ENCODE results near the gene NAV3.

NAV3 gene

GRCh38 chr12:77928078-77928477 is 97.4 kb downstream of the NAV3 start:
- H3K4me2 ChIP-seq = no peak overlapping the region
- H3K27ac ChIP-seq = no peak overlapping the region
- no peak overlapping the region for H3K4me3 ChIP-seq
- no peak overlapping the region for H3K9ac ChIP-seq
- H3K4me1 ChIP-seq = no peaks in the 10 kb centered on the region
- TF ChIP-seq Cebpa-rat (IDR thresholded peaks at IDR 0.05) = no peak
- no peaks in the 10 kb centered on the region for H3K9me3 ChIP-seq (replicated peaks in 1 of 11)
- no peaks in the 10 kb centered on the region for H4K20me1 ChIP-seq
- H3K36me3 ChIP-seq = no peaks in the 10 kb centered on the region
- H3K27me3 ChIP-seq = no peaks in the 10 kb centered on the region

GRCh38 chr12:77932216-77932615 is 101.5 kb downstream of the NAV3 start:
- Histone ChIP-seq H3K27me3 (no peaks in the 10 kb centered on the region), H3K9me3 (replicated peaks in 1 of 11) (no peaks in the 10 kb centered on the region), H3K4me3 (no peak overlapping the region), H3K27ac (no peak overlapping the region), H3K36me3 (no peaks in the 10 kb centered on the region), H4K20me1 (no peaks in the 10 kb centered on the region), H3K4me2 (no peak overlapping the region), H3K4me1 (no peaks in the 10 kb centered on the region), H3K9ac (no peak overlapping the region)
- TF ChIP-seq Cebpa-rat (IDR thresholded peaks at IDR 0.05) = no peak

DNA sequence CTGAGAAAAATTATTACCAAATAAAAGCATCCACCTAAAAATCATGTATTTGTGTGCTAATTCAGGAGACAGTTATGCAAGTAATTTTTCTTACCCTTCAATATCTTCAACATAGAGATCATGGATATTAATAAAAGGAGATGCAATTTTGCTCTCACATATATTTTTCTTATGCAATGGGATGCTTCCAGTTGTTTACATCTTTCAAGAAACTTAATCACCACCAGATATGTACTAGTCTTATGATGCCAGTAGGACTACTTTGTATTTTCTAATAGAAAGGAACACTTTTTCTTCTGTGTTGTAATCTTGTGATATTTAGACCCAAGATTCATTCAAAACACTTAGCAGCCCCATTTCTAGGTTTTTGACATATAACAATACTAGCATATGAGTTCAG is 107.6 kb downstream of the NAV3 start:
- no peak overlapping the region for H3K4me3 ChIP-seq
- no peaks in the 10 kb centered on the region for H3K36me3 ChIP-seq
- H3K4me2 ChIP-seq = no peak overlapping the region
- no peaks in the 10 kb centered on the region for H3K9me3 ChIP-seq (replicated peaks in 1 of 11)
- H4K20me1 ChIP-seq = no peaks in the 10 kb centered on the region
- peaks cover 0 to 21% (median 6%) of the 10 kb centered on the region in 10 experiments; a peak in 8 of 20 replicates for H3K4me1 ChIP-seq
- no peak overlapping the region for H3K27ac ChIP-seq
- no peak overlapping the region for H3K9ac ChIP-seq
- no peaks in the 10 kb centered on the region for H3K27me3 ChIP-seq
- TF ChIP-seq Cebpa-rat (IDR thresholded peaks at IDR 0.05) = no peak

- H3K27me3 ChIP-seq = no peaks in the 10 kb centered on the region
- no peak overlapping the region for H3K9ac ChIP-seq
- H3K27ac ChIP-seq = no peak overlapping the region
- H3K9me3 ChIP-seq (replicated peaks in 1 of 11) = no peaks in the 10 kb centered on the region
- no peaks in the 10 kb centered on the region for H3K36me3 ChIP-seq
- H3K4me1 ChIP-seq = peaks cover 0 to 29% (median 7%) of the 10 kb centered on the region in 10 experiments; a peak in 9 of 20 replicates
- TF ChIP-seq Cebpa-rat (IDR thresholded peaks at IDR 0.05) = no peak
- H4K20me1 ChIP-seq = no peaks in the 10 kb centered on the region
- H3K4me2 ChIP-seq = peak overlapping the region in 4 of 11 experiments; percentile 1 to 48 (median 28); a peak in 4 of 22 replicates
- no peak overlapping the region for H3K4me3 ChIP-seq
These were observed 109.3 kb downstream of the NAV3 start for GRCh38 chr12:77940011-77940423.

DNA sequence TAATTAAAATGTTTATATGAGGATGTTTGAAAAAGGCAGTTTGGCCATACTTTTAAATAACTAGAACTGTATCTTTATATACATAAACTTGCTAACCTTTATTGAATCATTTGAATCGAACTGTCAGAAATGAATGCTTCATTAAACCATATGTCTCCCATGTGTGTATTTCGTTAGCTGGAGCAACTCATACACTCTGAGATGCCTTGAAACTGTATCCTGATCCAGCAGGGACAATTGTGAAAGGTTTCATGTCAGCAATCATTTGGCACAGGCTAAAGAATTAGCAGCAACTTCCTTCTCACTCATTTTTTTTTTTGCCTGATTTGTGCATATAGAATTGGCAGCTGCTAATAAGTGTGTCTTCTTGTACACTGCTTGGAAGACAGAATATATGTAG is 109.9 kb downstream of the NAV3 start:
- Histone ChIP-seq H3K36me3 (no peaks in the 10 kb centered on the region), H3K9me3 (replicated peaks in 1 of 11) (no peaks in the 10 kb centered on the region), H3K4me3 (no peak overlapping the region), H3K4me2 (peak overlapping the region in 6 of 11 experiments; percentile 1 to 48 (median 20); a peak in 5 of 22 replicates), H3K4me1 (peaks cover 0 to 29% (median 7%) of the 10 kb centered on the region in 10 experiments; a peak in 9 of 20 replicates), H3K9ac (no peak overlapping the region), H3K27me3 (no peaks in the 10 kb centered on the region), H4K20me1 (no peaks in the 10 kb centered on the region), H3K27ac (no peak overlapping the region)
- TF ChIP-seq Cebpa-rat (IDR thresholded peaks at IDR 0.05) = no peak

- Histone ChIP-seq H3K9ac (no peak overlapping the region), H3K4me1 (peaks cover 0 to 29% (median 7%) of the 10 kb centered on the region in 10 experiments; a peak in 9 of 20 replicates), H3K4me3 (no peak overlapping the region), H3K27ac (no peak overlapping the region), H3K36me3 (no peaks in the 10 kb centered on the region), H3K4me2 (0 out of 22 replicates have a peak overlapping the region, but pooled peaks of 1 of the 11 experiments have one; percentile 24), H3K27me3 (no peaks in the 10 kb centered on the region), H3K9me3 (replicated peaks in 1 of 11) (no peaks in the 10 kb centered on the region), H4K20me1 (no peaks in the 10 kb centered on the region)
- TF ChIP-seq Cebpa-rat (IDR thresholded peaks at IDR 0.05) = no peak
These were observed 110.7 kb downstream of the NAV3 start for GRCh38 chr12:77941401-77941800.

GRCh38 chr12:77943466-77943865 is 112.8 kb downstream of the NAV3 start:
- Histone ChIP-seq H3K9me3 (replicated peaks in 1 of 11) (no peaks in the 10 kb centered on the region), H3K4me1 (peaks cover 0 to 29% (median 7%) of the 10 kb centered on the region in 10 experiments; a peak in 9 of 20 replicates), H3K27ac (no peak overlapping the region), H3K4me2 (peak overlapping the region in 7 of 11 experiments; percentile 17 to 51 (median 34); a peak in 8 of 22 replicates), H3K4me3 (no peak overlapping the region), H3K27me3 (no peaks in the 10 kb centered on the region), H3K9ac (no peak overlapping the region), H4K20me1 (no peaks in the 10 kb centered on the region), H3K36me3 (no peaks in the 10 kb centered on the region)
- TF ChIP-seq Cebpa-rat (IDR thresholded peaks at IDR 0.05) = peak in 2 of 11 experiments; percentile 43 to 59; a peak in 1 of 22 replicates

- Histone ChIP-seq H3K4me2 (no peak overlapping the region), H3K36me3 (no peaks in the 10 kb centered on the region), H4K20me1 (no peaks in the 10 kb centered on the region), H3K9me3 (replicated peaks in 1 of 11) (no peaks in the 10 kb centered on the region), H3K27ac (no peak overlapping the region), H3K4me1 (peaks cover 0 to 13% (median 1%) of the 10 kb centered on the region in 10 experiments; a peak in 9 of 20 replicates), H3K9ac (no peak overlapping the region), H3K27me3 (no peaks in the 10 kb centered on the region), H3K4me3 (no peak overlapping the region)
- no peak for TF ChIP-seq Cebpa-rat (IDR thresholded peaks at IDR 0.05)
These were observed 115.9 kb downstream of the NAV3 start for GRCh38 chr12:77946541-77947061.

- no peak for TF ChIP-seq Cebpa-rat (IDR thresholded peaks at IDR 0.05)
- Histone ChIP-seq H4K20me1 (no peaks in the 10 kb centered on the region), H3K27me3 (no peaks in the 10 kb centered on the region), H3K27ac (no peak overlapping the region), H3K36me3 (no peaks in the 10 kb centered on the region), H3K4me1 (peaks cover 0 to 13% (median 1%) of the 10 kb centered on the region in 10 experiments; a peak in 9 of 20 replicates), H3K4me2 (no peak overlapping the region), H3K9me3 (replicated peaks in 1 of 11) (no peaks in the 10 kb centered on the region), H3K4me3 (no peak overlapping the region), H3K9ac (no peak overlapping the region)
These were observed 116.6 kb downstream of the NAV3 start for GRCh38 chr12:77947330-77947729.

GRCh38 chr12:77947746-77948145 is 117.1 kb downstream of the NAV3 start:
- TF ChIP-seq Cebpa-rat (IDR thresholded peaks at IDR 0.05) = no peak
- no peak overlapping the region for H3K27ac ChIP-seq
- H3K36me3 ChIP-seq = no peaks in the 10 kb centered on the region
- H3K4me3 ChIP-seq = no peak overlapping the region
- no peaks in the 10 kb centered on the region for H3K9me3 ChIP-seq (replicated peaks in 1 of 11)
- peaks cover 0 to 13% (median 1%) of the 10 kb centered on the region in 10 experiments; a peak in 9 of 20 replicates for H3K4me1 ChIP-seq
- no peak overlapping the region for H3K4me2 ChIP-seq
- no peak overlapping the region for H3K9ac ChIP-seq
- H3K27me3 ChIP-seq = no peaks in the 10 kb centered on the region
- H4K20me1 ChIP-seq = no peaks in the 10 kb centered on the region

All from BLaER1 treated with 17β-estradiol and CSF1 and Interleukin-3, amounts not matched to agents 10 nM and 100 nM (cell line).